GM21723 (cell line): ENCODE measurements around the gene KRTAP22-2.

Experiments
- ATAC-seq: cut with Tn5 transposase; IDR thresholded peaks from one replicate; pipeline ENCODE4 v1.9.1; 2021; ENCODE audit warnings: mild to moderate bottlenecking, moderate library complexity; ENCODE audit not compliant: unreplicated experiment

KRTAP22-2 gene

GRCh38 chr21:30590297-30590696 is at the start of gene KRTAP22-2:
KRTAP22-2 (minus strand) TSS chr21:30590397.
- ATAC-seq = no peak

DNA sequence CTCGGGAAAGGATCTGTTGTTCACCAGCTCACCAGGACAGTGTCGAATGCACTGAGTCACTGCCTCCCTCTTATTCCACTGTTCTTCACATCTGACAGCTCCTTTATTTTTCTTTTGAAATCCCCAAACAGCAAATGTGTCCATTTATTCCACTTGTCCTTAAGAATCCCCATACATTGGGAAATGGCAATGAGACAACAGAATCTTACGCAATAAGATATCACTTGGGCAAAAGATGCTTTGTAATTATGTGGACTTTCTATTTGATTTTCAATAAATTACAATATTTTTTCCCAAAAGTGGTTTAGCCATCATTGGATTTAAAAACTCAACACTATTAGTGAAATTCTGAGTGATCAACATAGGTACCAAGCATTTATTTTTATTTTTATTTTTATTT is 48.5 kb upstream of the KRTAP22-2 start:
- no peak for ATAC-seq

- no peak for ATAC-seq
Observed at GRCh38 chr21:30634906-30635305, 44.7 kb upstream of the KRTAP22-2 start, which contains the start of gene KRTAP20-2. KRTAP20-2 (plus strand) TSS chr21:30635206; CDS start chr21:30635264, 58 bp downstream.

GRCh38 chr21:30629200-30629599 is 39.0 kb upstream of the KRTAP22-2 start:
- ATAC-seq = no peak

- ATAC-seq = no peak
Observed at GRCh38 chr21:30628109-30628508, 37.9 kb upstream of the KRTAP22-2 start.

GRCh38 chr21:30625449-30626165 is 35.4 kb upstream of the KRTAP22-2 start:
- no peak for ATAC-seq

- ATAC-seq = no peak
Observed at GRCh38 chr21:30623362-30623761, 33.2 kb upstream of the KRTAP22-2 start.

DNA sequence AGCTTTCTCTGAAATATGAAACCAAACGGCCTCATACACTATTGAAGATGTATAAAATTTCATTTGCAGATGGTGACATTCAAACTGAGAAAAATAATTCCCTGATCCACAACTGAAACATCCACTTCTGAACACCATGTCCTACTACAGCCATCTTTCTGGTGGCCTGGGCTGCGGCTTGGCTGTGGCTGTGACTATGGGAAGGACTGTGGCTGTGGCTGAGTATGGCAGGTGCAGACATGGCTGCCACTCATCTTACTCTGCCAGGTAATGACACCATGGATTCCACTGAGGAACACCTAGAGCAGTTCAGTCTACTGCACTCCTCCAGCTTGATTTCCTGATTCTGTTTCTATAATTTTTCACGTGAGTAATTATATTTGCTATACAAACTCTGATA is 30.3 kb upstream of the KRTAP22-2 start, which contains the start of gene KRTAP20-4:
Gene KRTAP20-4, plus strand, starts transcription at position 106 of the 400 bp plus-strand sequence.
- ATAC-seq = no peak

DNA sequence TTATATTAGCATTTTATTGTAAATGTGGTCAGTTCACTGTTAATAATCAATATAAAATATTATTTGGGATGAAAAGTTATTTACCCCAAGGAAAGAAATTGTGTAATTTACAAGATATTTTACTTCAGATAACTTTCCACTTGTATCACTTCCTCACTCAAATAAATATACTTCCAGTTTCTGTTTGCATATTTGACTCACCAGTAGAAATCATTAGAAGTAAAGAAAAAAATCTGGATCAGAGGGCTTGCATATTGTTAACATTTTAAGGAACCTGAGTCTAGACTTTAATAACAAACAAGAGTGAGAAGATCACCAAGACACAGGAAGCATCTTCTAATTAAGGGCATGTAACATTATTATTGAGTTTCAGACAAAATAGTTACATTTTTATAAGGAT is 29.9 kb upstream of the KRTAP22-2 start:
- no peak for ATAC-seq

DNA sequence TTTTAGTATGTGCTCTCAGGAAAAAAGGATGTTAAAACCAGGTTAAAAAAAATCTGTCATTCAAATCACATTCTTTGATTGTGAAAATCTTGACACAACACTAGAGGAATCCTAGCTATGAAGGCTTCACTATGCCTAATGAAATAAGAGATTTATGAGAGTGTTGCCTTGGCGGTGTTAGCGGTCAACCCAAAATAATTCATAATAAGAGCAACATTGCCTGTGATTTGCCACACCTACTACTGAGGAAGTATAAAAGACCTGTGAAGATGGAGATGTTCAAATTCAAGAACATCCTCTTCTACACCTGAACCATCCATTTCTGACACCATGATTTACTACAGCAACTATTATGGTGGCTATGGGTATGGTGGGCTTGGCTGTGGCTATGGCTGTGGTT is 25.9 kb upstream of the KRTAP22-2 start, which contains the start of gene KRTAP20-1:
Gene KRTAP20-1, plus strand, starts transcription at position 301 of the 400 bp plus-strand sequence. Its CDS starts 30 bp downstream, at position 331.
- ATAC-seq = no peak

- no peak for ATAC-seq
Observed at GRCh38 chr21:30615199-30615598, 25.0 kb upstream of the KRTAP22-2 start.

- ATAC-seq = no peak
Observed at GRCh38 chr21:30613836-30614235, 23.6 kb upstream of the KRTAP22-2 start, which contains the start of gene KRTAP6-1. KRTAP6-1 (minus strand) TSS chr21:30613930; CDS start chr21:30613904, 26 bp downstream.

DNA sequence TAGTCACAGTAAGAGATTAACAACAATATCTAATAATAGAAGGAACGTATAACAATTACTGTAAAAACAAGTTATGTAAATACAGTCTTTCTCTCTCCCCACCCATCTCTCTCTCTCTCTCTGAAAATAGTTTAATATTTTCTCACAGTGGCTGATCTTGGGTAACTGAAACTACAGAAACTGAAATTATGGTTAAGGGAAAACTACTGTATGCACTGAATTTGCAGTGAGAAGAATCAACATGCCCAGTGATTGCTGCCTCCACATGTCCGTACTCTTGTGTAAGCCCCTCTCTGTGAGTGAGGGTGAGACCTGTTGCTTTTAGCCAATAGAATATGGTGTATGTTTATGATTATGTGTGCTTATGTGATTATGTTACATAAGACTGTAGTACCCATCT is 21.9 kb upstream of the KRTAP22-2 start:
- no peak for ATAC-seq

- no peak for ATAC-seq
Observed at GRCh38 chr21:30605968-30606367, 15.8 kb upstream of the KRTAP22-2 start.

DNA sequence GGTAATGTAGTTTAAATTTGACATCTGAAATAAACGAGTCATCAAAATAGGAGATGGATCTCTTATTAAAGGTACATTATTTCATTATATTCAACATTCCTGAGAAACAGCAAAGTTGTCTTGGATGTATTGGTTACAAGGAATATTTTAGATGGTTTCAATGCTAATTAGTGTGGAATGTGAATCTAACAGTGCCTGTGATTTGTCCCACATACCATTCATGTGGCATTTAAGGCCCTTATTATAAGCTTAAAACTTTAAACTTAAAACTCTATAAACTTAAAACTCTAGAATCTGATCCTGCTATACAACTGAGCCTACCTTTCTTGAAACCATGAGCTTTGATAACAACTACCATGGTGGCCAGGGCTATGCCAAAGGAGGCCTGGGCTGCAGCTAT is 10.6 kb upstream of the KRTAP22-2 start, which contains the start of gene KRTAP22-1:
Gene KRTAP22-1, plus strand, starts transcription at position 301 of the 400 bp plus-strand sequence.
- no peak for ATAC-seq

DNA sequence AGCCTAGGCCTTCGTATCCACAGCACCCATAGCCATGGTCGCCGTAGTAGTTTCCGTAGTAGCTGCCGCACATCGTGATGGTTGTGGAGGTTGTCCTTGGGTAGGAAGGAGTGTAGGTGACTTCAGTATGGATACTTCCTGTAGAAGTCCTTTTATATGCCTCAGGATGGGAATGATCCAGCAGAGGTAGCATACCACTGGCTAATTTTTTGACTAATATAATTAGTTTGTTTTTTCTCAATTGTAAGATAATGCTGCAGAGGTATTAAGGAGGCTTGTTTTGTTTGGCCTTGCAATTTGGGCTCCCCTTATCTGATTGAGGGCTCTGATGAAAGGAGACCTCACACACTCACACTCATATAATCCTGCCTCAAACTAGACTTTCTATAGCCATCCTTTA is 8.6 kb upstream of the KRTAP22-2 start, which contains the start of gene KRTAP6-2:
Gene KRTAP6-2, minus strand, starts transcription at position 101 of the 400 bp plus-strand sequence. Its CDS starts 28 bp downstream, at position 73.
- no peak for ATAC-seq

DNA sequence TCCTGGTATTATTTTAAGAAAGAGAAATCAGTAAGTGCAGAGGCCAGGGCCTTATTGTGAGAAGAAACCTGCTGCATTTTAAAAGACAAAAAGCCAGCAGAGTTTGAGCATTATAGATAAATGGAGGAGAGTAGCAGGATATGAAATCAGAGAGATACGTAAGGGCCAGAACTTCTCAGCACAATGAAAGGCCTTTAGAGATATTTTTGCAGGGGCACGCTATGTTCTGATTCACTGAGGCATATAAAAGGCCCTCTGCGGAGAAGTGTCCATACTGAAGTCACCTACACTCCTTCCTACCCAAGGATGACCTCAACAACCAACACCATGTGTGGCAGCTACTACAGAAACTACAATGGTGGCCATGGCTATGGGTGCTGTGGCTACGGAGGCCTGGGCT is 1.9 kb upstream of the KRTAP22-2 start, which contains the start of gene KRTAP6-3:
Gene KRTAP6-3, plus strand, starts transcription at position 301 of the 400 bp plus-strand sequence. Its CDS starts 6 bp downstream, at position 307.
- no peak for ATAC-seq

GRCh38 chr21:30582870-30583269 is 7.3 kb downstream of the KRTAP22-2 start:
- ATAC-seq = no peak

- ATAC-seq = no peak
Observed at GRCh38 chr21:30580132-30580531, 10.1 kb downstream of the KRTAP22-2 start.

- ATAC-seq = no peak
Observed at GRCh38 chr21:30579346-30579745, 10.9 kb downstream of the KRTAP22-2 start.

DNA sequence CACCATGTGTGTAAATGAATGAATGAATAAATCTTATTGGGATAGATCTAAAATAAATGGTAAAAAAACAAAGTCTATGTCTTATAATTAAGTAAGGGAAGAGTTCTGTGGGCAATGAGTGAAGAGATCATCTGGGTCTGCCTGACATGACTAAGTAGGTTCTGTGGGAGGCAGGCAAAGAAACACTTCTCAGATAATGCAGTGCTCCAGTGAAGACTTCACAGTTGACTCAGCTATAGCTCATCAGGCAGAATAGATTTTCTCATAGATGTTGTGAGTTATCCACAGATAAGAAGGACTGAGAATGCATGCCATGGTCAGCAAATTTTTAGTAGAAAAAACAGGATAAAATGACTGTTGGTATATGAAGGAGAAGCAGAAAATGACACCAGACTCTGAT is 12.4 kb downstream of the KRTAP22-2 start:
- no peak for ATAC-seq

- no peak for ATAC-seq
Observed at GRCh38 chr21:30567617-30568016, 22.6 kb downstream of the KRTAP22-2 start.
